Mesenteric fat pad (tissue), 1 donor: Measurements from ENCODE around the gene ZBTB12. TPM values are rescaled to one million over a fixed set of nuclear protein-coding genes. Genes with fewer than 3 reads are reported as not detected.
"Not testable (repeated sequence)": the region's sequence is repeated elsewhere in the genome, so short reads cannot be mapped to it uniquely, and the experiment has no call there.

ENCODE experiments used
- DNase-seq: peaks from one replicate; pipeline ENCODE4 v3.0.0-alpha.2; 2020; ENCODE audit warnings: low spot score
- total RNA-seq: library from RNA; stranded (reverse); fragmentation: NEBNext Ultra II Directional; extraction: Animal tissue kit (Norgen Biotek cat#: 25700); gene quantifications from one replicate; pipeline ENCODE4 v1.2.1, GENCODE V29; 2021
- donor health status: DM: yes; HTN: yes; CAD: no.

ZBTB12 gene
- total RNA-seq, 1 donor from 2014 or later, result 2.9 TPM

DNA sequence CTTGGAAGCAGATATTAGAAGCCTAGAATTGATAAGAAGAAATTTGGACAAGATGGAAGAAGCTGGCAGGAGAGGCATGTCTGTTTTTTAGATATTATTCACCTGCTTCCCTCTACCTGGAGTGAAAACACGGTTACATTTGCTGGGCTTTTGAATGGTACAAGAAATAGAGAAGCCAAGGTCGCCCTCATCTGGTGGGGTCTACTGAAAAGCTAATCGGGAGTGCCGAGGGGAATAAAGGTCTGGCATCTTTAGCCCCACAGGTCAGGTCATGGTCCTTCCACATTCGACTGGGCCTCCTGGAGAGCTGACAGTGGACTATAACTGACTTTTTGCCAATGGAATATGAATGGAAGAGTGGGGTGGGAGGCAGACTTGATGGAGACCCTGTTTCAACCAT lies 21.1 kb upstream of the ZBTB12 start:
- no peak for DNase-seq

DNA sequence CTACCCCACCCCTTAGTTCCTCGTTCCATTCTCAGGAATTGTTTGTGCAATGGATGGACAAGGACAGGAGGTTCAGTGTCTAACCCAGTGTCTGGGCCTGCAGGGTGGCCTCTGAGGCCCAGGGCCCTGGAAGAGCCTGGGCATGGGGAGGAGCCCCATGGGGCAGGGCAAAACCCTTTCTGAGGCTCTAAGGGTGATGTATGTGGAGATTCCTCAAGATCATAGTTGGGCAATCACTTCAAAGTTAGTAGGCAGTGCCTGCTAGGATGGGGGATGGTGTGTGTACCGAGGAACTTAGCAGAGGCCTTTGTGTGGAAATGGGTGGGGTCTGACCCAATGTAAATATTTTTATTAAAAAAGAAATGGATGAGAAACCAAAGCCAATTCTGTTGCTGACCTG lies 18.9 kb upstream of the ZBTB12 start:
- no peak for DNase-seq

DNA sequence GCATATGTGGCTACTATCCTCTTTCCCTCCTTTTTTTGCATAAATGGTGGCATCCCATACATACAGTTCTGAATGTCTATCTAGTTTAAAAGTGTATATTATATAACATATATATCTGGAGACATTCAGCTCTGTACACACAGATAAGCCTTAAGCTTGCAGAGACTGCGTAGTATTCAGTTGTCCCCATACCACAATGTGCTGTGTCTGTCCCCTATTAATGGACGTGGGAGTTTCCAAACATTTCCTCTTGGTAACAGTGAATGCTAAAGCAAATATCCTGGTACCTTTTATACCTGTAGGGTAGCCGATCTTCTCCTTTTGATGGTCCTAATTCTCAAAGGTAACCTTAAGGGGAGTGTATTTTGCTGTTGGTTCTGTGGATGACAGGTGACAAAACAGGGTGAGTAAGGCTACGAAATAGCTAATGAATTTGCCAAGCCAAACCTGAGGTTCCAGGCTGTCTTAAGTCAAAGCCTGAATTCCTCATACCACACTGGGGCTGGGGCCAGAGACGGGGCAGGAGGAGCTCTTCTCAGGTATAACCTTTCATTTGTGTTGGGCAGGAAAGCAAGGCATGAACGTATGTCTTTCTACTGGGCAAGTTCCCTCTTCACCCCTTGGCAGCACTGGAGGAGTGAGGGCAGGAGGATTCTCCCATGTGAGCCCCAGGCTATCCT lies 17.9 kb upstream of the ZBTB12 start:
- no peak for DNase-seq

DNA sequence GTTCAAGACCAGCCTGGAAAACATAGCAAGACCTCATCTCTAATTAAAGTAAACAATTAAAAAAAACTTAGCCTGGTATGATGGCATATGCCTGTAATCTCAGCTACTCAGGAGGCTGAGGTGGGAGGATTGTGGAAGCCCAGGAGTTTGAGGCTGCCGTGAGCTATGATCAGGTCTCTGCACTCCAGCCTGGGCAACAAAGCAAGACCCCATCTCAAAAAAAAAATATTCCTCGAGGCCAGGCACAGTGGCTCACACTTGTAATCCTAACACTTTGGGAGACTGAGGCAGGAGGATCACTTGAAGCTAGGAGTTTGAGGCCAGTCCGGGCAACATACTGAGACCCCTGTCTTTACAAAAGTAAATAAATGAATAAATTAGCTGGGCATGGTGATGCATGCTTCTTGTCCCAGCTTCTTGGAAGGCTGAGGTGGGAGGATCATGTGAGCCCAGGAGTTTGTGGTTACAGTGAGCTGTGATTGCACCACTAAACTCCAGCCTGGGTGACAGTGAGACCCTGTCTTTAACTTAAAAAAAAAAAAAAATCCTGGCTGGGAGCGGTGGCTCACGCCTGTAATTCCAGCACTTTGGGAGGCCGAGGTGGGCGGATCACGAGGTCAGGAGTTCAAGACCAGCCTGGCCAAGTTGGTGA lies 16.3 kb upstream of the ZBTB12 start:
- DNase-seq, result no peak

DNA sequence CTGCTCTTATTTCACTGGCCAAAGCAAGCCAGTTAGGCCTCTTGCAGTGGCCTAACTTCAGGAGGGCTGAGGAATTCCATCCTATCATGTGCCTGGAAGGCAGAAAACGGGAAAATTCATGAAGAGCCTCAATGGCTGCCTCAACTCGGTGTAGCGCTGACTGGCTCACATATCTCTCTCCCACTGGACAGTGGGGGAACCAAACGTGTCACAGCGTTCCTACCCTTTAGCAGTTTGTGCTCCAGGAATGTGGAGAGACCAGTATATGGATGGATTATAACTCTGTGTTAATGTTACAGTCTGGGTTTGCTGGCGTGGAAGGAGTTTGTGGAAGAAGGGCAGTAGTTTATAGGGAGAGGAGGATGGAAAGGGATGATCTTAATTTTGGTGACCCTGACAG lies 13.9 kb upstream of the ZBTB12 start:
- DNase-seq, result no peak

DNA sequence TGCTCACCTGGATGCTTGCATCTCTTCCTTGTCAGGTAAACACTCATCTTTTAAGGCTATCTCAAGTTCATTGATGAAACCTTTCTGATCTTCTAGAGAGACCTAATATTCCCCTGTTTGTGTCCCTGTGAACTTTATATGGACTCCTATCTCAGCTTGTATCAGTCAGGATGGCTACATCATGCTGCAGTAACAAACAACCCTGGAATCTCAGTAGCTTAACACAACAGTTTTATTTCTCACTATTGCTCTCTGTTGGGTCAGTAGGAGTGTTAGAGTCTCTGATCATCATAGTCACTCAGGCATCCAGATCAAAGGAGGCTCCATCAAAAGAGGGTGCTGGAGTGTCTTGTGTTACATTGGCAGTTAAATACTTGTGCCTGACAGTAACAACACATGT lies 13.5 kb upstream of the ZBTB12 start:
- no peak for DNase-seq

DNA sequence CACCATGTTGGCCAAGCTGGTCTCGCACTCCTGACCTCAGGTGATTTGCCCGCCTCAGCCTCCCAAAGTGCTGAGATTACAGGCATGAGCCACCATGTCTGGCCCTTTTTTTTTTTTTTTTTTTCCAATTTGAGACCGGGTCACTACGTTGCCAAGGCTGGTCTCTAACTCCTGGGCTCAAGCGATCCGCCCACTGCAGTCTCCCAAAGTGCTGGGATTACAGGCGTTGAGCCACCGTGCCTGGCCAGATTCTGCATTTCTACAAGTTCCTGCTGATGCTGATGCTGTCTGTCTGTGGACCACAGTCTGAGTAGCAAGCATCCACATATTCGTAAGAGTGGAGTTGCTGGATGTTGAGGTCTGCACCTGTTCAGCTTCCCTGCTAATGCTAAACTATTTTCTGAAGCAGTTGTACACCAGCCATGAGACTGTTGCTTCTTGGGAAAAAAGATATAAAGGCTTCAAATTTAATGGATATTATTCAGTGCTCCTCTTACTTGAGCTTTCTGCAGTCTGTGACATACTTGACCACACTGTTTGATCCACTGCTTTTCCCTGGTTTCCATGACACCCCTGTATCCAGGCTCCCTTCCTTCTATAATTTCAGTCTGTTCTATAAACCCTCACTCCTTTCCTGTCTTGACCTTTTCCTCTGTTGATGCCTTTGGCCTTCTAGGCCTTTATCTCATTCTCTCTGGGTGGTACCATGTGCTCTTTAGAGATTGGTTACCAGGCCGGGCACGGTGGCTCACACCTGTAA lies 10.1 kb upstream of the ZBTB12 start:
- no peak for DNase-seq

DNA sequence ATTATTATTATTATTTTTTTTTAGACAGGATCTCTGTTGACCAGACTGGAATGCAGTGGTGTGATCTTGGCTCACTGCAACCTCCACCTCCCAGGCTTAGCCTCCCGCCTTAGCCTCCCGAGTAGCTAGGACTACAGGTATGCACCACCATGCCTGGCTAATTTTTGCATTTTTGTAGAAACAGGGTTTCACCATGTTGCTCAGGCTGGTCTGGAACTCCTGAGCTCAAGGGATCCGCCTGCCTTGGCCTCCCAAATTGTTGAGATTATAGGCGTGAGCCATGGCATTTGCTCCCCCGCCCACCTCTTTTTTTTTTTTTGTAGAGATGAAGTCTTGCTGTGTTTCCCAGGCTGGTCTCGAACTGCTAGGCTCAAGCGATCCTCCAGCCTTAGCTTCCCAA lies 7.4 kb upstream of the ZBTB12 start:
- DNase-seq, result not testable (repeated sequence)

DNA sequence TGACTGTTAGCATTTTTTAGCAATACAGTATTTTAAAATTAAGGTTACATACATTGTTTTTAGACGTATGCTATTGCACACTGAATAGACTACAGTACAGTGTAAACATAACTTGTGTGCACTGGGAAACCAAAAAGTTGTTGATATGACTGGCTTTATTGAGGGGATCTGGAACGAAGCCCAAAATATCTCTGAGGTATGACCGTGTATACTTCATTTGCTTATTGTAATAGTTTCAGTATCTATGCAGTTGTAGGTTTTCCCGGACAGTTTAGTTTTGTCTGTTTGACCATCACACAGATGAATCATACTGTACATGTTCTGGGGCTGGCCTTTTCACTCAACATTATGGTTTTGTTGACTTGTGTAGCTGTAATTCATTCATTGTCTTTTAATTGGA lies 6.9 kb upstream of the ZBTB12 start:
- no peak for DNase-seq

DNA sequence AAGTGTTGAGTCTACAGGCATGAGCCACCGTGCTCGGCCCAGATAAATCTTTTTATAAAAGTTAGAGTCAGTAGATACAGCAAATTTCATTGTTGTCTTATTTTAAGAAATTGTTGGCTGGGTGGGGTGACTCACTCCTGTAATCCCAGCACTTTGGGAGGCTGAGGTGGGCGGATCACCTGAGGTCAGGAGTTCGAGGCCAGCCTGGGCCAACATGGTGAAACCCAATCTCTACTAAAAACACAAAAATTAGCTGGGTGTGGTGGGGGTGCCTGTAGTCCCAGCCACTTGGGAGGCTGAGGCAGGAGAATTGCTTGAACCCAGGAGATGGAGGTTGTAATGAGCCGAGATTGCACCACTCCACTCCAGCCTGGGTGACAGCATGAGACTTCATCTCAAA lies 6.4 kb upstream of the ZBTB12 start:
- not testable (repeated sequence) for DNase-seq

DNA sequence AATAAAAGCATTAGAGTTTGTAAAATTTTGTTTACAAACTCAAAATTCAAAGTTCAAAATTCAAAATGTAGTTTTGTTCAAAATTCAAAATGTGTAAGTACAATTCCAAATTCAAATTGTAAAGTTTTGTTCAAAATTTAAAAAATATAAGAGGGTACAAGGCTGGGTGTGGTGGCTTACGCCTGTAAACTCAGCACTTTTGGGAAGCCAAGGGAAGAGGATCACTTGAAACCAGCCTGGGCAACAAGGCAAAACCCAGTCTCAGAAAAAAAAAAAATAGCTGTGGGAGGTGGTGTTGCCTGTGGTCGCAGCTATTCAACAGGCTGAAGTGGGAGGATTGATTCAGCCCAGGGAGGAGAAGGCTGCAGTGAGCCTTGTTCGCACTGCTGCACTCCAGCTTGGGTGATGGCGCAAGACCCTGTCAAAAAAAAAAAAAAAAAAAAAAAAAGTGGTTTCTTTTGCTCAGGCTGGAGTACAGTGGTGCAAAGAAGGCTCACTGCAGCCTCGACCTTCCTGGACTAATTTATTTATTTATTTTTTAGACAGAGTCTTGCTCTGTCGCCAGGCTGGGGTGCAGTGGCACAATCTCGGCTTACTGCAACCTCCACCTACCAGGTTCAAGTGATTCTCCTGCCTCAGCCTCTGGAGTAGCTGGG lies 5.4 kb upstream of the ZBTB12 start:
- DNase-seq, result no peak

DNA sequence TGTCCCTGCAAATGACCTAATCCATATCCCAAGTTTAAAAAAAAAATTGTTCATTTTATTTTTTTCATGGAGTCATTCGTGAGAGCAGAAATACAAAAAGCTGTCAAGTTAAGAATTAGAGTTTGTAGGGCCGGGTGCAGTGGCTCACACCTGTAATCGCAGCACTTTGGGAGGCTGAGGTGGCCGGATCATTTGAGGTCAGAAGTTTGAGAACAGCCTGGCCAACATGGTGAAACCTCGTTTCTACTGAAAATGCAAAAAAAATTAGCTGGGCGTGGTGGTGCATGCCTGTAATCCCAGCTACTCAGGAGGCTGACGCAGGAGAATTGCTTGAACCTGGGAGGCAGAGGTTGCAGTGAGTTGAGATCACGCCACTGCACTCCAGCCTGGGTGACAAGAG lies 4.8 kb upstream of the ZBTB12 start:
- not testable (repeated sequence) for DNase-seq

DNA sequence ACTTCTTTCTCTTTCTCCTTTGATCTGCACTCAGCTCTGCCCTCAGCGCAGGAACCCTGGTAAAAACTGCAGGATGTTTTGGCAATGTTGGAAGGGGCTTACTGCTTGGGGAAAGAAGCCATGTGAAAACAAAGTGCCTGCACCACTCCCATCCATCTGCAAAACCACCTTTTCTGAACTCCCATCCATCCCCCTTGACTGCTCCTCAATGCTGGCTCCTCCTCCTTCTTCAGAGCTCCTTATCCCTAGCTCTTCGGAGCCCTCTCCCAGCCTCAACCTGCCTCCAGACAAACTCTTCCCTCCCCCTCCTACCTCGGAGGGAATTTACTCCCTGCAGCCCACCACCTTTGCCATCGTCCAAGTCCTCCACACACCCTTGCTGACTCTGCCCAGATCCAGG lies 4.2 kb upstream of the ZBTB12 start:
- DNase-seq, result no peak

DNA sequence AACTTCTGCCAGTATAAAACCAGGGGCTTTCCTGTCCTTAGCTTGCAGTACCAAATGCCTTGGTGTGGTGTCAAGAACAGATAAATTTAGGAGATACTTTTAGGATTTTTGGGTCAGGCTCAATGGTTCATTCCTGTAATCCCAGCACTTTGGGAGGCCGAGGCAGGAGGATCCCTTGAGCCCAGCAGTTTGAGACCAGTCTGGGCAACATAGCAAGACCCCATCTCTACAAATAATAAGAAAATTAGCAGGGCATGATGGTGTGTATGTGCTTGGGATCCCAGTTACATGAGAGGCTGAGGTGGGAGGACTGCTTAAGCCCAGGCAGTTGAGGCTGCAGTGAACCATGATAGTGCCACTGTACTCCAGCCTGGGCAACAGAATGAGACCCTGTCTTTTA lies 3.2 kb upstream of the ZBTB12 start:
- no peak for DNase-seq

DNA sequence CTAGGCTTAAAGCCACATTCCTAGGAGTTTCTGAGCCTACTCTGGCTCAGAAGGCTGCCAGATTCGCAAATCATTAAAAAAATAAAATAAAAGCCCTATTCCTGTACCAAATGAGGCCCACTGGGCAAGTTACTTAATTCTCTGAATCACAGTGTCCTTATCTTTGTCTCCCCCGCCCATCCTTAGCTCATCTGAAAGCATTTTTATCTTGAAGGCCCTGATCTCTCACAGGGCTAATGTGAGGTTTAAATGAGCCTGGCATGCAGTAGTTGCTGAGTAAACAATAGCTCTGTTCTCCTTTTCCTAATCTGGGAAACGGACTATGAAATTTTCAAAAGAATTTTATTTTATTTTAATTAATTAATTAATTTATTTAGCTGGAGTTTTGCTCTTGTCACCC lies 2.1 kb upstream of the ZBTB12 start:
- DNase-seq, result no peak

DNA sequence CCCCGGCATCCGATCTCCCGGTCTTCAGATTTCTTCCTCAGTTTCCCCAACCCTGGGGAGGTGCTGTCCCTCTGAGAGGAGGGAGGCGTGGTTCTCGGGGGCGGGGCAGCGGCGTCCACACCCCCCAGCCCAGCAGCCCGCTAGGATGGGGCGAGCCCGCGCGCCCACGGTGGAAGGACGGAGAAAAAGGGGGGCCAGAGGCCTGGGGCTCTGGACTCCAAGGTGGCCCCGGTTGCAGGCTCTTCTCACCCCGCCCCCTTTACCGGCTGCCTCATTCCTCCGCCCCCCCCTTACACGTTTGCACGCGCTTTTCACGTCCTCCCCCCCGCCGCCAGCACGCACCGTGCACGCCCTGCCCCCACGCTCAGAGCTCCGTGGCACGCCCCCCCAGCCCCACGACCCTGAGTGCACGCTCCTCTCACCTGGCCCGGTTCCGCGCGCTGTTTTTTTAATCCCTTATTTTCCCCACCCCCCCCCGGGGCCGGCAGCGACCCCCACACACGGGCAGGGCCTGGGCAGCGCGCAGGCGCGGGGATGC lies 402 bp downstream of the ZBTB12 start:
- no peak for DNase-seq

DNA sequence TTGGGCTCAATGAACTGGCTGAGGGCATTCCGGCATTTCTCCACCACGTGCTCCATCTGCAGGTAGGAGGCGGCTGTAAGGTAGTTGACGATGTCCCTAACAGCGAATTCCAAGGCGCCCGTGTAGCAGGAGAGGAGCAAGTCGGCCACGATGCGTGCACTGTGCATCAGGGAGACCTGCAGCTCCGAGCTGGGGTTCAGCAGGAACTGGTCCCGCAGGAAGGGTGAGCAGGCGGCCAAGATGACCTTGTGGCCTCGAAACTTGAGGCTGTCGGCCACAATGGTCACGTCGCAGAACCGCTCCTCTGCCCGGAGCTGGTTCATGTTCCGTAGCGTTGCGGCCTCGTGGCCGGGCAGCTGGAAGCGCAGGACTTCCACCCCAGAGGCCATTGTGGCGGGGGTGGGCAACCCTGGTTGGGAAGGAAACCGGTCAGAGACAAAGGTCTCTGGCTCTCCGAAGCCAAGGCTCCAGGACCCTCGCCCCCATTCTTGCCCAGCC lies 920 bp downstream of the ZBTB12 start:
- DNase-seq, result no peak

DNA sequence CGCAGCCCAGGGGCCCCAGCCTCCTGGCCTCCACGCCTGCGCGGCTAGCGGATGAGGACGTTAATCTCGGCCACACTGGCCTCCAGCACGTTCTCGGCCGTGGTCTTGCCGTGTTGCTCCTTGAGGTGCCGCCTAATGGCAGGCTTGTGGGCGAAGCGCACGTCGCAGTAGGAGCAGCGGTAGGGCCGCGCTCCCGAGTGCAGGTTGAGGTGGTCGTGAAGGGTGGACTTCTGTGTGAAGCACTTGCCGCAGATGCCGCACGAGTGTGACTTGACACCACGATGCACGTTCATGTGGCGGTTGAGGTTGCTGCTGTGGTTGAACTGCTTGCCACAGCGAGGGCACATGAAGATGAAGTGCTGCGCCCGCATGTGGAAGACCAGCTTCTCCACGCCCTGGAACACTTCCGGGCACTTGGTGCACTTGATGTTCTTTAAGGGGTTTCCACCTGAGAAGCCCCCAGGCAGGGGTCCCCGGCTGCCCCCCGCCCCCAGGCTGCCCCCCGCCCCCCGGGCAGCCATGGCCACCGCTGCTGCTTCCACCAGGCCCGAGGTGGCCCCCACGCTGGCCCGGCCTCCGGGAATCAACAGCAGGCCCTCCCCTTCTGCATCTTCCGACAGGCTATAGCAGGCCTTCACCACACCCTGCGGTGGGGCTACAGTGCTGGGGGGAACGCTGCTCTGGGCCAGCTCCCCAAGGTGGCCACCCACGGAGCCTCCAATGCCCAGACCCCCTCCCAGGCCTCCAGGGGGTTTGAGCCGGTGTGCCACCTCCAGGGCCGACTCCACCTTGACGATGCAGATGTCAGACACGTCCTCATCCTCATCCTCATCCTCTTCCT lies 1.8 kb downstream of the ZBTB12 start:
- DNase-seq, result no peak

DNA sequence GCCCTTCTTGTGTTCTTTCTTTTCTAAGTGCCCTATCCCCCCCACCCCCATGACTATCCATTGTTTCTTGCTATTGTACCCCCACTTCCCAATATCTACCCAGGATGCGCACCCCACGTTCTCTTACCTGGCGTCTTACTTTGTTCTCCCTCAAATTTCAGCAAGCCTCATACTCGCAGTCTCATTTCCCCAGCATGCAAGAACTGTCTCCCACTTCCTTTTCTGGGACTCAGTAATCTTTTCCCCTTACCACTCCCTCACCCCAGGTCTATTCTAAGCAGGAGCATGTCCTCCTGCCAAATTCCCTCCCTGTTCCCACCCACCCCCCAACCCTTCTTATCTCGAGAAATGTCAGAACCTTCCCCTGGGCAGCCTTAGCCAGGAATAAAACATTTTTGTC lies 2.7 kb downstream of the ZBTB12 start:
- no peak for DNase-seq

DNA sequence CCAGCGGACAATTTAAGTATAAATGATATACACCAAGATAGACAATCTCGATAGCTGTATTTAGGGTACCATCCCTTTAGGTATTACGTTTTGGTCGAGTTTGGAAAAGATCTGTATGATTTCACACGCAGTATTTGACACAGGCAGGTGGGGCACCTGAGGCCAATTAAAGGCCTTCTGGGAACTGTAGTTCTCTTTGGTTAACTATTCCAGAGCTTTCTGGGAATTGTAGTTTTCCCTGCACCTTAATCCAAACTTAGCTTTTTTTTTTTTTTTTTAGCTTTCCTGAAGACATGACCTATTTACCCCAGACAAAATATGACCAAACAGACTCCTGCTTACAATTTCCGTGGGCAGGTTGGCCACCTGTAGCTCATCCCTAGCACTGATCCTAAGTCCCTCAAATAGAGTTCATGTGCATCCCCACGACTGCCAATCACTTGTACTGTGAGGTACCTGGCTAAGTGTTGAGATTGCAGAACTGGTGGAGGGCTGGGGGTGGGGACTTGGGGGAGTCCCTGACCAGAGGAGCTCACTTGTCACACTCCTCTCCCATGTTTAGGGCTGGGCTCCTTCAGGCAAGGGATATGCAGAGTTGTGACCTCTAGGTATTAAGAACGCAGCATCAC lies 3.4 kb downstream of the ZBTB12 start:
- DNase-seq, result no peak
